GM12864 (cell line): ENCODE results near the gene PITRM1.

Experiments used
- DNase-seq: peaks from one replicate; pipeline ENCODE4 v3.0.0-alpha.2; 2011; ENCODE audit warnings: low read depth
- H3K4me3 ChIP-seq: 2 replicates; pipeline ENCODE4 v1.5.1; 2011; ENCODE audit warnings: mild to moderate bottlenecking, low read depth, low read length, control low read depth
- CTCF ChIP-seq: IDR thresholded peaks from 2 replicates; pipeline ENCODE4 v1.5.1; 2011; ENCODE audit warnings: low read depth, mild to moderate bottlenecking, moderate library complexity, low read length, control low read depth, inconsistent platforms; ENCODE audit errors: missing control alignments

Gene PITRM1

DNA sequence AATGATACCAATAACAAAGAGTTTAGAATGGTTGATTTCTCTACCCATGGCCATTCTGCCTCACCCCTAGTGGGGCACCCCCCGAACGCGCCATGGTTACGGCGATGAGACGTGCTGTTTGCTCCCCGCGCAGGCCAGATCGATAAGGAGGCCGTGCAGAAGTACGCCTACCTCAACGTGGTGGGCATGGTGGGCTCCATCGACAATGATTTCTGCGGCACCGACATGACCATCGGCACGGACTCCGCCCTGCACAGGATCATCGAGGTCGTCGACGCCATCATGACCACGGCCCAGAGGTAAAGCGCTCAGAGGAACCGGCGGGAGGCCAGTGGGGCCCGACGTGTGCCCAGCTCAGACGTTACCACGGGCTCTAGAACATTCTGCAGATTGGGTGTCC, 68.9 kb downstream of the PITRM1 start:
- TF ChIP-seq CTCF, result no peak
- no peak overlapping the region for H3K4me3 ChIP-seq
- no peak for DNase-seq

DNA sequence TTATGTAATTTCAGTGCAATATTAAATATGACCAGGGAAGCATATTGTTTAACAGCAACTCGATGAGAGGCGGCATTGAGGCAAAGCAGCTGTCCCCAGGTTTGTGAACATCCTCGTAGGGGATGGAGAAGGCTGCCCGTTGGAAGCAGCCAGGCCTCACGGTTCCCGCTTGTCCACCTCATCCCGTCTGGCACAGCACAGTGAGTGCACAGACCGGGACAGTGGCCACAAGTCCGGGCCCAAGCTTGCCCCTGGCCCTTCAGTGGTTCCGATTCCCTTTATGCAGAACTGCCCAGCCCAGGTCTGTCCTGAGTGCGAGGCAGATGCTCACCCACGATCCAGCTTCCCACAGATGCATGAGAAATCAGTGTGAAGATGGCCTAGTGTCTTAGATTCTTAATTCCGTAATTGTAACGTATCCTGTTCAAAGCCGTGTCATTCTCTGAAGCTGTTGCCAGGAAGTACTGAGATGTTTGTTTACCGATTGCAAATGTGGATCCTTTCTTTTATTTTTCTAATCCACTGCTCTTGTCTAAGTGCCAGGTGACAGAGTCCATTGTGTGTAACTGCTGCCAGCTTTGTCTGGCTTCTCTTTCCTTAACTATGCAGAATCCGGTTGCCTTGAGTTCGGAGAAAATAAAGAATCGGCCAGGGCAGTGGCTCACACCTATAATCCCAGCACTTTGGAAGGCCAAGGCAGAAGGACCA, 69.7 kb downstream of the PITRM1 start:
- H3K4me3 ChIP-seq, result no peak overlapping the region
- no peak for DNase-seq
- no peak for TF ChIP-seq CTCF

GRCh38 chr10:3100856-3101640, 71.5 kb downstream of the PITRM1 start:
- TF ChIP-seq CTCF, result no peak
- DNase-seq, result no peak
- H3K4me3 ChIP-seq, result no peak overlapping the region

- H3K4me3 ChIP-seq, result no peak overlapping the region
- no peak for TF ChIP-seq CTCF
- DNase-seq, result no peak
These were observed 72.3 kb downstream of the PITRM1 start for GRCh38 chr10:3100093-3100792.

GRCh38 chr10:3099291-3100092, 73.1 kb downstream of the PITRM1 start:
- no peak overlapping the region for H3K4me3 ChIP-seq
- DNase-seq, result no peak
- TF ChIP-seq CTCF, result no peak

GRCh38 chr10:3098689-3099088, 73.9 kb downstream of the PITRM1 start:
- TF ChIP-seq CTCF, result no peak
- no peak for DNase-seq
- H3K4me3 ChIP-seq, result no peak overlapping the region
